ENCODE measurements around the gene PRKX.
"Not testable (repeated sequence)": the region's sequence is repeated elsewhere in the genome, so short reads cannot be mapped to it uniquely, and the experiment has no call there.

DNA sequence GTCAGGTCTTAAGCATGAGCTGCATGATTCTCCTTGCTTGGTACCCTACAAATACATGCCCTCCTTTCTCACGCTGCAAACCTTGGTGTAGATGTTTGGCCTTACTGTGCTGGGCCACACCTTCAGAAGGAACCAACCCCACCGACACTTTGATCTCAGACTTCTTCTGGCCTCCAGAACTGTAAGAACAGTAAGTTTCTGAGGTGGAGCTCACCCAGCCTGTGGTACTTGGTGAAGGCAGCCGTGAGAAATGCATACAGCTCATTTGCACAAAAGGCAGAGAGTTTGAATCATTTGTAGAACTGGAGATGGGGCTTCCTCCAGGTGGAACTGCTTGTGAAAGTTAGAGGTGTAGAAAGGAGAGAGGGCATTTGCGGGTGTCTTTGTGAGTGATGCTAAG, 21.0 kb upstream of the PRKX start:
- TF ChIP-seq POLR2AphosphoS5 (IDR thresholded peaks at IDR 0.05; ENCODE audit: low read depth, low read length); TAF1 (IDR thresholded peaks at IDR 0.05; ENCODE audit: borderline replicate concordance, low read depth, low read length); POLR2A (IDR thresholded peaks at IDR 0.05; ENCODE audit: low read depth, low read length): not testable (repeated sequence)

All from GM12892 (cell line).